HEK293 (cell line): ENCODE measurements around the gene RIN2.

ENCODE experiments used
- CTCF ChIA-PET: fragments of 350-600 bp; formaldehyde crosslinking; extraction: SDS; loops from one replicate; lab custom pipeline; 2021; ENCODE audit warnings: antibody characterized with exemption; lab: Yijun Ruan, JAX
- POLR2A ChIA-PET: fragments of 300-600 bp; formaldehyde crosslinking; extraction: SDS; loops from one replicate; lab custom pipeline; 2020; ENCODE audit warnings: antibody characterized with exemption, inconsistent platforms; lab: Yijun Ruan, JAX
- H3K27ac ChIP-seq: fragments of 200-500 bp; sonication (Bioruptor generic); 2 replicates; pipeline ENCODE4 v1.5.1; 2014; ENCODE audit warnings: low read depth, low read length, control low read depth, inconsistent platforms; ENCODE audit errors: extremely low read depth
- H3K36me3 ChIP-seq, 2 experiments: fragments of 200-500 bp in 1 of 2; sonication (Bioruptor generic) in 1 of 2; 1 replicate in 1 of 2; 2 replicates in 1 of 2; pipeline ENCODE4 v1.5.1; 2014 to 2017; ENCODE audit warnings: inconsistent platforms in 2 of 2, low read length in 2 of 2; ENCODE audit not compliant: control insufficient read depth in 2 of 2, insufficient read depth in 1 of 2
- H3K4me1 ChIP-seq: fragments of 200-500 bp; sonication (Bioruptor generic); 2 replicates; pipeline ENCODE4 v1.5.1; 2014; ENCODE audit warnings: mild to moderate bottlenecking, low read length, inconsistent platforms; ENCODE audit not compliant: control insufficient read depth, insufficient read depth
- H3K4me3 ChIP-seq: 2 replicates; pipeline ENCODE4 v1.5.1; 2011; ENCODE audit warnings: low read depth, mild to moderate bottlenecking, control low read depth, low read length, moderate library complexity
- H3K9me3 ChIP-seq: fragments of 200-500 bp; sonication (Bioruptor generic); 2 replicates; pipeline ENCODE4 v1.5.1; 2014; ENCODE audit warnings: low read depth, low read length, inconsistent platforms; ENCODE audit not compliant: control insufficient read depth, insufficient read depth
- GFI1B ChIP-seq: fragments of 450-650 bp; formaldehyde crosslinking; IDR thresholded peaks from 2 replicates; pipeline ENCODE4 v1.5.1; 2016; ENCODE audit warnings: missing biosample characterization, missing genetic modification characterization
- KLF17 ChIP-seq: fragments of 450-650 bp; formaldehyde crosslinking; IDR thresholded peaks from 2 replicates; pipeline ENCODE4 v1.5.1; 2016; ENCODE audit warnings: missing biosample characterization, missing genetic modification characterization
- MZF1 ChIP-seq: fragments of 450-650 bp; formaldehyde crosslinking; IDR thresholded peaks from 2 replicates; pipeline ENCODE4 v1.5.1; 2017; ENCODE audit warnings: missing biosample characterization, missing genetic modification characterization, borderline replicate concordance
- PRDM6 ChIP-seq: fragments of 450-650 bp; formaldehyde crosslinking; IDR thresholded peaks from 2 replicates; pipeline ENCODE4 v1.5.1; 2017; ENCODE audit warnings: missing biosample characterization, missing genetic modification characterization
- RBAK ChIP-seq: fragments of 450-650 bp; formaldehyde crosslinking; IDR thresholded peaks from 2 replicates; pipeline ENCODE4 v1.5.1; 2016; ENCODE audit warnings: missing biosample characterization, missing genetic modification characterization
- WT1 ChIP-seq: fragments of 450-650 bp; formaldehyde crosslinking; IDR thresholded peaks from 2 replicates; pipeline ENCODE4 v1.5.1; 2016; ENCODE audit warnings: missing biosample characterization, missing genetic modification characterization
- ZBTB6 ChIP-seq: fragments of 450-650 bp; formaldehyde crosslinking; IDR thresholded peaks from 2 replicates; pipeline ENCODE4 v1.5.1; 2017; ENCODE audit warnings: missing biosample characterization, missing genetic modification characterization
- ZFHX2 ChIP-seq: fragments of 450-650 bp; formaldehyde crosslinking; conservative IDR thresholded peaks from 2 replicates; pipeline ENCODE4 v1.5.1; 2016; ENCODE audit warnings: missing biosample characterization, missing genetic modification characterization
- ZNF132 ChIP-seq: fragments of 450-650 bp; formaldehyde crosslinking; IDR thresholded peaks from 2 replicates; pipeline ENCODE4 v1.5.1; 2017; ENCODE audit warnings: missing biosample characterization, missing genetic modification characterization, borderline replicate concordance
- ZNF24 ChIP-seq: fragments of 450-650 bp; formaldehyde crosslinking; IDR thresholded peaks from 2 replicates; pipeline ENCODE4 v1.5.1; 2016; ENCODE audit warnings: missing biosample characterization, missing genetic modification characterization
- ZNF558 ChIP-seq: fragments of 450-650 bp; formaldehyde crosslinking; IDR thresholded peaks from 2 replicates; pipeline ENCODE4 v1.5.1; 2016; ENCODE audit warnings: missing biosample characterization, missing genetic modification characterization
- ZNF747 ChIP-seq: fragments of 450-650 bp; formaldehyde crosslinking; IDR thresholded peaks from 2 replicates; pipeline ENCODE4 v1.5.1; 2016; ENCODE audit warnings: missing biosample characterization, missing genetic modification characterization
- ZSCAN23 ChIP-seq: fragments of 450-650 bp; formaldehyde crosslinking; IDR thresholded peaks from 2 replicates; pipeline ENCODE4 v1.5.1; 2016; ENCODE audit warnings: missing biosample characterization, missing genetic modification characterization
- TF ChIP-seq, protein P1 (sequence below): fragments of 450-650 bp; formaldehyde crosslinking; IDR thresholded peaks from 2 replicates; pipeline ENCODE4 v1.5.1; 2017; ENCODE audit warnings: missing biosample characterization, missing genetic modification characterization
- TF ChIP-seq, protein P2 (sequence below): fragments of 450-650 bp; formaldehyde crosslinking; IDR thresholded peaks from 2 replicates; pipeline ENCODE4 v1.5.1; 2016; ENCODE audit warnings: missing biosample characterization, missing genetic modification characterization
- TF ChIP-seq, protein P3 (sequence below): fragments of 450-650 bp; IDR thresholded peaks from 2 replicates; pipeline ENCODE4 v1.5.1; 2018; ENCODE audit warnings: missing biosample characterization, mild to moderate bottlenecking, missing genetic modification characterization
- TF ChIP-seq, protein P4 (sequence below): fragments of 450-650 bp; formaldehyde crosslinking; IDR thresholded peaks from 2 replicates; pipeline ENCODE4; 2016; ENCODE audit warnings: missing biosample characterization, missing genetic modification characterization

Gene RIN2

DNA sequence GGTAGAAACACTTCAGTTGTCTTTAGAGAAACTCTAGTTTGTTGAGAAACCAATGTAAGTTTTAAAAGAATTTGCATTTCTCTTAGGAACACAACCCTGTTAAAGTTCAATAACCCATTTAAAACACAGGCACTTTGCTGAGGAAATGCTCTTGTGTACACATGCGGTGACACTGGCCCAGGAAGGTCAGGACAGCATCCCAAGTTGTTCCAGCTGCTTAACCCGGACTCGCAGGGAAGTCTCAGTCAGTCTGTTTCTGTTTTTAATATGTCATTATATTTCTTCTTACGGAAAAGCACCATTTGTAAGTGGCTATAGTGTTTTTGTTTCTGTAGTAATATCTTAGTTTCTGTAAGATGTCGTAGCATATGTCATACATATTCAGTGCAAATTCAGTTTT lies 36.9 kb downstream of the RIN2 start:
- H3K9me3 ChIP-seq, result no peaks in the 10 kb centered on the region
- no peak overlapping the region for H3K4me3 ChIP-seq
- POLR2A ChIA-PET, result no interaction called here
- no peaks in the 10 kb centered on the region for H3K36me3 ChIP-seq
- no peak overlapping the region for H3K27ac ChIP-seq
- CTCF ChIA-PET, result no interaction called here
- TF ChIP-seq WT1 (tag by site-specific recombination) (no peak), RBAK (tag by site-specific recombination) (no peak), ZNF558 (tag by site-specific recombination) (no peak), ZNF24 (no peak), ZNF132 (no peak)
- H3K4me1 ChIP-seq, result peaks cover 4% of the 10 kb centered on the region; the same call in 1 of the 2 replicates

DNA sequence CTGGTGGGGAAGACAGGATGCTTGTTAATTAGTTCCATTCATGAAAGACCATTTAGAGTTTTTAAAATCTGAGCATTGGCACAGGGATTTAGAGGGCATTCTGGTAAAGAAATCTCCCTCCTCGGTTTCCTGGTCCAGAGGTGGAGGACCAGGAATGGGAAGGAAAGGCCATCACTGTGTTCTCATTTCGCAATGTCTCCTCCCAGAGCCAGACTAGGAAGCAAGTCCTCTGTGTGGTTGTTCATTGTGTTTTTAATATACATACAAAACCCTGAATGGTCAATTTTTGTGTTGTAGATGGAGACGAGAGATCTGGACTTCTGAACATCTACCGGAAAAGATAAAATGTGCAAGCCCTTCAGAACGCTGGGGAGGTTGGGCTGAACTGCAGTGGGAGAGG lies 41.3 kb downstream of the RIN2 start:
- Histone ChIP-seq H3K4me1 (peaks cover 4% of the 10 kb centered on the region; the same call in 1 of the 2 replicates), H3K27ac (no peak overlapping the region), H3K4me3 (no peak overlapping the region), H3K36me3 (peaks cover 0 to 4% of the 10 kb centered on the region in 2 experiments; a peak in 1 of 3 replicates), H3K9me3 (no peaks in the 10 kb centered on the region)
- no peak for TF ChIP-seq ZBTB6
- no peak for TF ChIP-seq PRDM6 (tag by site-specific recombination)
- TF ChIP-seq, protein P1, sequence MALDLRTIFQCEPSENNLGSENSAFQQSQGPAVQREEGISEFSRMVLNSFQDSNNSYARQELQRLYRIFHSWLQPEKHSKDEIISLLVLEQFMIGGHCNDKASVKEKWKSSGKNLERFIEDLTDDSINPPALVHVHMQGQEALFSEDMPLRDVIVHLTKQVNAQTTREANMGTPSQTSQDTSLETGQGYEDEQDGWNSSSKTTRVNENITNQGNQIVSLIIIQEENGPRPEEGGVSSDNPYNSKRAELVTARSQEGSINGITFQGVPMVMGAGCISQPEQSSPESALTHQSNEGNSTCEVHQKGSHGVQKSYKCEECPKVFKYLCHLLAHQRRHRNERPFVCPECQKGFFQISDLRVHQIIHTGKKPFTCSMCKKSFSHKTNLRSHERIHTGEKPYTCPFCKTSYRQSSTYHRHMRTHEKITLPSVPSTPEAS (tag by site-specific recombination), result no peak
- TF ChIP-seq ZNF747 (tag by site-specific recombination), result no peak
- TF ChIP-seq, protein P2, sequence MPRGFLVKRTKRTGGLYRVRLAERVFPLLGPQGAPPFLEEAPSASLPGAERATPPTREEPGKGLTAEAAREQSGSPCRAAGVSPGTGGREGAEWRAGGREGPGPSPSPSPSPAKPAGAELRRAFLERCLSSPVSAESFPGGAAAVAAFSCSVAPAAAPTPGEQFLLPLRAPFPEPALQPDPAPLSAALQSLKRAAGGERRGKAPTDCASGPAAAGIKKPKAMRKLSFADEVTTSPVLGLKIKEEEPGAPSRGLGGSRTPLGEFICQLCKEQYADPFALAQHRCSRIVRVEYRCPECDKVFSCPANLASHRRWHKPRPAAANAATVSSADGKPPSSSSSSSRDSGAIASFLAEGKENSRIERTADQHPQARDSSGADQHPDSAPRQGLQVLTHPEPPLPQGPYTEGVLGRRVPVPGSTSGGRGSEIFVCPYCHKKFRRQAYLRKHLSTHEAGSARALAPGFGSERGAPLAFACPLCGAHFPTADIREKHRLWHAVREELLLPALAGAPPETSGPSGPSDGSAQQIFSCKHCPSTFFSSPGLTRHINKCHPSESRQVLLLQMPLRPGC (tag by site-specific recombination), result no peak
- TF ChIP-seq ZFHX2 (tag by site-specific recombination), result no peak
- TF ChIP-seq, protein P3, sequence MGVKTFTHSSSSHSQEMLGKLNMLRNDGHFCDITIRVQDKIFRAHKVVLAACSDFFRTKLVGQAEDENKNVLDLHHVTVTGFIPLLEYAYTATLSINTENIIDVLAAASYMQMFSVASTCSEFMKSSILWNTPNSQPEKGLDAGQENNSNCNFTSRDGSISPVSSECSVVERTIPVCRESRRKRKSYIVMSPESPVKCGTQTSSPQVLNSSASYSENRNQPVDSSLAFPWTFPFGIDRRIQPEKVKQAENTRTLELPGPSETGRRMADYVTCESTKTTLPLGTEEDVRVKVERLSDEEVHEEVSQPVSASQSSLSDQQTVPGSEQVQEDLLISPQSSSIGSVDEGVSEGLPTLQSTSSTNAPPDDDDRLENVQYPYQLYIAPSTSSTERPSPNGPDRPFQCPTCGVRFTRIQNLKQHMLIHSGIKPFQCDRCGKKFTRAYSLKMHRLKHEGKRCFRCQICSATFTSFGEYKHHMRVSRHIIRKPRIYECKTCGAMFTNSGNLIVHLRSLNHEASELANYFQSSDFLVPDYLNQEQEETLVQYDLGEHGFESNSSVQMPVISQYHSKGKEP (tag by site-specific recombination), result no peak
- no peak for TF ChIP-seq ZSCAN23
- no peak for TF ChIP-seq MZF1 (tag by site-specific recombination)
- no peak for TF ChIP-seq KLF17 (tag by site-specific recombination)
- TF ChIP-seq, protein P4, sequence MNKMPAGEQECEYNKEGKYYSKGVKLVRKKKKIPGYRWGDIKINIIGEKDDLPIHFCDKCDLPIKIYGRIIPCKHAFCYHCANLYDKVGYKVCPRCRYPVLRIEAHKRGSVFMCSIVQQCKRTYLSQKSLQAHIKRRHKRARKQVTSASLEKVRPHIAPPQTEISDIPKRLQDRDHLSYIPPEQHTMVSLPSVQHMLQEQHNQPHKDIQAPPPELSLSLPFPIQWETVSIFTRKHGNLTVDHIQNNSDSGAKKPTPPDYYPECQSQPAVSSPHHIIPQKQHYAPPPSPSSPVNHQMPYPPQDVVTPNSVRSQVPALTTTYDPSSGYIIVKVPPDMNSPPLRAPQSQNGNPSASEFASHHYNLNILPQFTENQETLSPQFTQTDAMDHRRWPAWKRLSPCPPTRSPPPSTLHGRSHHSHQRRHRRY, result no peak
- no peak for TF ChIP-seq GFI1B
- ChIA-PET CTCF (interaction anchor here (1.3 kb wide), 1 partner anchor 8 kb away, joined by 3 read pairs; no protein-coding TSS in a partner anchor), POLR2A (no interaction called here)
